HG02678 (cell line): ENCODE measurements around the gene MTMR3.

Experiments
- ATAC-seq: cut with Tn5 transposase; IDR thresholded peaks from one replicate; pipeline ENCODE4 v1.9.1; 2021; ENCODE audit warnings: mild to moderate bottlenecking, moderate library complexity; ENCODE audit not compliant: unreplicated experiment

MTMR3 gene

DNA sequence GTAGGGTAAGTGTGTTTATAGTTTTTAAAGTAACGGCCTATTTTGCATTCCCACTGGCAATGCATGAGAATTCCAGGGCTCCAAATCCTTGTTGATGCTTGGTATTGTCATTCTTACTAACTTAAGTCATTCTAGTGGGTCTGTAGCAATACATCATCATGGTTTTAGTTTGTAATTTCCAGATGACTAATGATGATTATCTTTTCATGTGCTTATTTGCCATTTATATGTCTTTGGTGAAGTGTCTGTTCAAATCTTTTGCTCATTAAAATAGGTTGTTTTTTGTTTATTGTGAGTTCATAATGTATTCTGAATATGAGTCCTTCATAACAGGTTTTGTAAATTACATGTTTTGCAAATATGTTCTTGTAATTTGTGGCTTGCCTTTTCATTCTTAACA lies 31.2 kb downstream of the MTMR3 start:
- no peak for ATAC-seq

DNA sequence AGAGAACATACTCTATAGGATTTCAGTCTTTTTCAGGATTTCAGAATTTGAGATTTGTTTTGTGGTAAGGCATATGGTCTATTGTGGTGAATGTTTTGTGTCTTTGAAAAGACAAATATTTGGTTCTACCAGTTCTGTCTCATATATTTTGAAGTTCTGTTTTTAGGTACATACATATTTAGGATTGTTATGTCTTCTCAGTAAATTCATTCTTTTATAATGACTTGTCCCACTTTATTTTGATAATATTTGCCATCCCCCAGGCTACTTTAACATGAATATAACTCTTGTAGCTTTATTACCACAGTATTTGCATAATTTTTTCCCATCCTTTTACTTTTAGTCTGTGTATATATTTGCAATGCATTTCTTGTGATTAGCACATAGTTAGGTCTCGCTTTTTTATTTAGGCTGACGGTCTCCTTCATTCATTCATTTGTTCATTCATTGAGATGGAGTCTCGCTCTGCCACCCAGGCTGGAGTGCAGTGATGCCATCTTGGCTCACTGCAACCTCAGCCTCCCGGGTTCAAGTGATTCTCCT lies 32.1 kb downstream of the MTMR3 start:
- no peak for ATAC-seq

DNA sequence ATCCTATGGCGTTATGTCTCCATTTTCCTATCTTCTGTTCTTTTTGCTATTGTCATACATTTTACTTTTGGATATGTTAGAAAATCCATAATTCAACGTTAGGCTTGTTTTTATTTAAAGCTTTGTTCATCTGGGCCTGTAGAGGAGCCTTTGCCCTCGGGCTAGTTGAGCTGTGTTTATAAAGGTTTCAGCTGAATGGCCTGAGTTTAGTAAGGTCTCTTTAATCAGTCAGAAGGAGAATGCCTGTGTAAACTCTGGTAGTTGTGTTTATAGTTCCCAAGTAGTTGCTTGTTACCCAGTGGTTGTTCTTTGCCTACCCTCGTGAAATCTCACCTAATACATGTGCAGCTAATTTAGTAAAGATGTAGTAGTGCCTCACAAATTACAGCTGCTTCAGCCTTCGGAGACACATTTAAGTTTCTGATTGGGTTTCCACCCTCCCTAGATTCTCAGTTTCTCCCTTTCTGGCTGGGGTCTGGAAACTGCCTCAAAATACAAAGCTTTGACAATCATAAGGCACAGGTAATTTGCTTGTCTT lies 33.1 kb downstream of the MTMR3 start:
- ATAC-seq, result no peak

DNA sequence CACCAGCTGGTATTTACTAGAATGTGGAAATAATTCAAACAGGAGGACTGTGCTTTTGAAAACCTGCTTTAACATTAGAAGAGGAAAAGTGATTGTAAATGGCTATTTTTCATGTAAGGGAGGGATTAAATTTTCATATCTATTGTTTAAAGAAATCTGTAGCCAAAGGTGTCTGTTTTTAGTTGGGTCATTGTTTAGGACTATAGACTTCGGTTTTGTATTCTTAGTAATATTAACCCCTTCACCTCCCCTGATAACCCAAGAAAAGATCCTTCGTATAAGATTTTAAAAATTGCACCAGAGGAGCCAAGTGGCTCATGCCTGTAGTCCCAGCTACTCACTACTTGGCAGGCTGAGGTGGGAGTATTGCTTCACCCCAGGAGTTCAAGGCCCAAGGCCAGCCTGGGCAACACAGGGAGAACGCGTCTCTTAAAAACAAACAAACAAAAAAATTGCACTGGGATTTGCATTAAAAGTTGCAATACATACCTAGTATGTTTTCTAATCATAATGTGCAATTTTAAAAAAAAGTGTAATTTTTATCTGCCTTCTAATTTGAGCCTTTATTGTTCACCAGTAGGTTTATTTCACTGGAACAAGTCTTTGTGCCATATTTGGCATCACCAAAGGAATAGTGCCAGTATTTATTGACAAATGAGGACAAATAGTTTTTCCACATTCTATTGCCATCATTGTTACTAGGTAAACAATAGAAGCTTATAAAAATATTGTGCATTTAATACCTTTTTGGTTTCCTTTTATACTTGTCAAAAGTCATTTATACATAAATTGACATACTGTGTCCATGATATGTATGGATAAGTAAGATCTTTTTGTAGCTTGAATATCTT lies 34.3 kb downstream of the MTMR3 start:
- ATAC-seq, result no peak

- ATAC-seq, result no peak
Measured at GRCh38 chr22:29925402-29925801, 42.4 kb downstream of the MTMR3 start.

- ATAC-seq, result no peak
Measured at GRCh38 chr22:29926057-29926456, 43.1 kb downstream of the MTMR3 start.

DNA sequence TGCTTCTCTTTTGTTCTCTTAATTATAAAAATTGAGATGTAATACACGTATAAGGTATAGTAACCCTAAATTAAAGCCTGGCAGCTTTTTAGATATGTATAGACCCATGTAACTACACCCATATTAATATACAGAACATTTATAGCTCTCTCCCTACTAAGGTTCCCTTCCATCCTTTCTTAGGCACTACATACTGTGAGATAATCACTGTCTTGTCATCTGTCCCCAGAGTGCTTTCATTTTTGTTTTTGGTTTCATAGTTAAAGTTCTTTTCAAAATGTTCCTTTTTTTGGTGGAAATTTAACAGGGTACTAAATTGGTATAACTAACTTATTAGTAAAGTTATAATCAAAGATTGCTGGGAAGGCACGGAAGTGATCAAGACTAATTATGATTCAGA lies 49.2 kb downstream of the MTMR3 start:
- no peak for ATAC-seq

DNA sequence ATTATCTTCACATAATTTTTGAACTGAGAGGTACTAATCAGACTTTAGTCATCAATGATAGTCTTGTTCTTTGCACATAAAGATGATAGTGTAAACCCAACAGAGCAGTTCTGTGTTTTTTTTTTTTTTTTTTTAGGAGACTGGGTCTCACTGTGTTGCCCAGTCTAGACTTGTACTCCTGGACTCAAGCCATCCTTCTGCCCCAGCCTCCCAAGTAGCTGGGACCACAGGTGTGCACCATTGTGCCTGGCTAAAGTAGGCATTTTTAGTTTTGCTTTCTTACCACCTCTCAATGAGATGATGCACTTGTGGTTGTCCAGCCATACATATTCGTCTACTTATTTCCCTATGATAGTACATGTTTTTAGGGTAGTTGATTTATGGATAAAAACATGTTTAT lies 50.6 kb downstream of the MTMR3 start:
- no peak for ATAC-seq

DNA sequence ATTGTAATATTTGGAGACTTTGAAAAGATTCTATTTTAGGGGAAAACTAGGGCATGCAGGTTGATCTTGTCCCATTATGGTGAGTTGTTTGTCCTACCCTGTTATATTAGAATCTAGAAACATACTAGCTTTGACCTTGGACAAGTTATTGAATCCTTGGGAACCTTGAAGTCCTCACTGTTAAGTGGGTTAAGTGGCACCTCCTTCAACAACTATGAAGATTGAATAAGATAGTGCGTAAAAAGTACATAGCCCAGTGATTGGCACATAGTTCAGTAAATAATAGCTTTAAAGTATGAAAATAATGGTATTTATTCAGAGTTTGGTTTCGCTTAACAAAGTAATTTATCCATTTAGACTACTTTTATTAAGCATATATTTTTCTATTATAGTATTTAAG lies 51.6 kb downstream of the MTMR3 start:
- no peak for ATAC-seq

GRCh38 chr22:29936186-29936585 lies 53.2 kb downstream of the MTMR3 start:
- no peak for ATAC-seq

GRCh38 chr22:29937940-29938693 lies 55.1 kb downstream of the MTMR3 start:
- no peak for ATAC-seq

GRCh38 chr22:29940526-29940925 lies 57.6 kb downstream of the MTMR3 start:
- no peak for ATAC-seq

GRCh38 chr22:29944339-29944738 lies 61.4 kb downstream of the MTMR3 start:
- no peak for ATAC-seq

DNA sequence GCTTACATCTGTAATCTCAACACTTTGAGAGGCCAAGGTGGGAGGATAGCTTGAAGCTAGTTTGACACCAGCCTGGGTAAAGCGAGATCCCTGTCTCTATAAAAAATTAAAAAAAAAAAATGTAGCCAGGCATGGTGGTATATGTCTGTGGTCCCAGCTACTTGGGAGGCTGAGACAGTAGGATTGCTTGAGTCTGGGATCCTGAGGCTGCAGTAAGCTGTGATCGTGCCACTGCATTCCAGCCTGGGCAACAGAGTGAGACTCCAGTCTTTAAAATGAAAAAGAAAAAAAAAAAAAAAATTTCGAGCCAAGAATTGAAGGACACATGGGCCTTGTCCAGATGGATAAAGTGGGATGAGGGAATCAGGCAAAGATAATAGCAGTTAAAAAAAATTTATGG lies 62.5 kb downstream of the MTMR3 start:
- ATAC-seq, result no peak

DNA sequence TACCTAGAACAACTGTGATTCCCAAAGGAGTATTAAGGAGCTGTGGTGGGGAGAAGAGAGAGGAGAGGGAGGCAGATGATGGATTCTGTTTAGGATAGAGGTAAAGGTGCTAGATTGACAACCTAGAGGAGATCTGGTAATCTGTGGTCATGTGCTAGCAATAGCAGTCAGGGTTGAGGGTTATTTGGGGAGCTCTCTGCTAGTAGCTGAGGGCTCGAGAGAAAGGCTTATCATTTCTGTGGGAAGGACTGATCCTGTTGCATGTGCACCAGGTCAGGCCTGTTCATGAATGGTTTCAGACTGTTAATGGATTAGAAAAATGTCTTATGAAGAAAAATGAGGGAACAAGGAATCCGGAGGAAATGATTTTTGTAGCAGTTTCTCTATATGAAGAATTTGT lies 63.2 kb downstream of the MTMR3 start:
- ATAC-seq, result no peak

- no peak for ATAC-seq
Measured at GRCh38 chr22:29947410-29948384, 64.7 kb downstream of the MTMR3 start.

DNA sequence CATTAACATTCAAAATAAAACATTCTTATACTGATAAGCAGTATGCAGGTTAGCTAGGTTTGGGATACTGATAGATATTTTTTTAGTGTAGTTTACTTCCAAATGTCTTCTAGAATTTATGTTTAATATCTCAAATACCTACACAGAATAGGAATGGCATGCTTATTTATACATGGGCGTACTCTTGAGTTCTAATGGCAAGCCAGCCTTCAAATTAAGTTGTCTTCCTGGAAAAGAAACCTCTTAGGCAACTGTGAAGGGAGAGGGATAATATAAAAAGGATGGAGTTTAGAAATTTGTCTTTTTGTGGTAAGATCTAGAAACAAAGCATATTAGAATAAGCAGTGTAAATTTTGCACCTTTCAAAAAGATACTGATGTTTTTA lies 65.4 kb downstream of the MTMR3 start:
- no peak for ATAC-seq

DNA sequence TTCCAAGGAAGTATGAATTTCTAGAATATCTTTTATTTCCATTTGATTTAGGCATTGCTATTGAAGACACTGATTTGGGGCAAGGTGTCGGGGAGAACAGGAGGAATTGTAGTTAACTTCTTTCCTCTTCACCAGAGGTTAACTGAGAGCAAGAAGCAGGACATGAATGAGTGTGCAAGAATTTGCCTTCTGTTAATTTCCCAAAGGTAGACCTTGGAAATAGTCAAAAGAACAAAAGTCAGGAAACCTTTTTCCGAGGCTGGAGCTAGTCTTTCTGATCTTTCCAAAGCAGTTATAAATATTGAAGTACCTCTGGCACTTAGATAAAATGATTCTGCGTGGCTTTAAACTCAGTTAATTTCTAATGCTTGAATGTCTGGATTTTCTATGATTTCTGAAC lies 66.9 kb downstream of the MTMR3 start:
- no peak for ATAC-seq

DNA sequence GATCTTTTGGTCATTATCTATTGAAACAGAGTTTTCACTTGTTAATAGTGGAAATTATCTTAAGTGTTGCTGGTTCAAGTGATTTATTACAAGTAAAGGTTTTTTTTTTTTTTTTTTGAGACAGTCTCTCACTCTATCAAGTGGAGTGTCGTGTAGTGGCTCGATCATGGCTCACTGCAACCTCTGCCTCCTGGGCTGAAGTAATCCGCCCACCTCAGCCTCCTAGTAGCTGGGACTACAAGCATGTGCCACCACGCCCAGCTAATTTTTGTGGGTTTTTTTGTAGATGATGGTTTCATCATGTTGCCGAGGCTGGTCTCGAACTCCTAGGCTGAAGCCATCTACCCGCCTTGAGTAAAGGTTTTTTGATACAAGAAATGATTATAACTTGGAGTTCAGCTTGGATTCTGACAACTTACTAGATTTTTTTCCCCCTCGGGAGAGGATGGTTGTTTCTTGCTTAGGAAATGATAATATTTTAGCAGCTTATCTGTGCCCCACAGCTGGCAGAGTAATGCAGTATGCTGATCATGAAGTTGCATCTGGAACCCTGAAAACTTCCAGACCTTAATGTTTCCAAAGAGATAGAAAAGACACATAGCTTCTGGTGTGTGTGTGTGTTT lies 68.9 kb downstream of the MTMR3 start:
- ATAC-seq, result no peak

- no peak for ATAC-seq
Measured at GRCh38 chr22:29954203-29954855, 71.4 kb downstream of the MTMR3 start.
